GM18861 (cell line): ENCODE data around the gene GPR82.
"Not testable (repeated sequence)": the region's sequence is repeated elsewhere in the genome, so short reads cannot be mapped to it uniquely, and the experiment has no call there.

Source experiments
- ATAC-seq: cut with Tn5 transposase; IDR thresholded peaks from one replicate; pipeline ENCODE4 v1.9.1; 2021; ENCODE audit not compliant: unreplicated experiment

Gene GPR82, protein sequence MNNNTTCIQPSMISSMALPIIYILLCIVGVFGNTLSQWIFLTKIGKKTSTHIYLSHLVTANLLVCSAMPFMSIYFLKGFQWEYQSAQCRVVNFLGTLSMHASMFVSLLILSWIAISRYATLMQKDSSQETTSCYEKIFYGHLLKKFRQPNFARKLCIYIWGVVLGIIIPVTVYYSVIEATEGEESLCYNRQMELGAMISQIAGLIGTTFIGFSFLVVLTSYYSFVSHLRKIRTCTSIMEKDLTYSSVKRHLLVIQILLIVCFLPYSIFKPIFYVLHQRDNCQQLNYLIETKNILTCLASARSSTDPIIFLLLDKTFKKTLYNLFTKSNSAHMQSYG

GRCh38 chrX:41723826-41724225 lies at the start of gene GPR82:
Gene GPR82 (plus strand): TSS chrX:41724181. CDS start chrX:41727027, 2,846 bp downstream.
- no peak for ATAC-seq

DNA sequence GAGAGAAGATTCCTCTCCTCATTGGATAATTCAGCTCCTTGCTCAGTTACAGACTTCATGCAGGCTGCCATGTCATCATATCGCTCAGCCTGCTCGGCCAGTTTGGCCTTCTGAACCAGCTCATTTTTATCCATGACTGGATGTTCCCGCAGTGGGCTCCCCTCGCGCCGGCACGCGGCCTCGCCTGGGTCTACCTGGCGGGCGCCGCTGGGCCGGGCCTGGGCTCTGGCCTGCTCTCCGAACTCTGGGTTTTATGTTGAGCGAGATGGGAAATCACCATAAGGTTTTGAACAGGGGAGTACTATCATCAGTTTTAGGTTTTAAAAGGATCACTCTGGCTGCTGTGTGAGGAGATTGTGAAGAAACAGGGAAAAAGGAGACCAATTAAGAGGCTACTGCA lies 47.6 kb upstream of the GPR82 start:
- ATAC-seq: not testable (repeated sequence)

- ATAC-seq: no peak
These were observed 46.6 kb upstream of the GPR82 start for GRCh38 chrX:41677183-41678060.

GRCh38 chrX:41684138-41684537 lies 39.8 kb upstream of the GPR82 start:
- no peak for ATAC-seq

DNA sequence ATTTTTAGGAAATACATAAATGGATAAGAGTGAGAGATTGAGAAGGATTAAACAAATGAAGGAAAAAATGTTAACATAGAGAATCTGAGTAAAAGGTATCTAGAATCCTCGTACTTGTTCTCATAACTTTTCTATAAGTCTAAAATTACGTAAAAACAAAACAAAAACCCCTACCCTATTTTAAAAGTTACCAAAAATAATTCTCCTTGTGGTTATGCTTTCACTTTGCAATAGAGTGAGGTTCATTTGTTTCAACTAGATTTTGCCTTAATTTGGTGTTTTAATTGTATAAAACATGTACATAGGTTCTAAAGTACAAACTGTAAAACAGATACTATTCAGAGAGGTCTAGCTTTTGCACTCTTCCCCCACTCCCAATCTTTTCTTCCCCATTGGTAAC lies 39.0 kb upstream of the GPR82 start:
- ATAC-seq: no peak

DNA sequence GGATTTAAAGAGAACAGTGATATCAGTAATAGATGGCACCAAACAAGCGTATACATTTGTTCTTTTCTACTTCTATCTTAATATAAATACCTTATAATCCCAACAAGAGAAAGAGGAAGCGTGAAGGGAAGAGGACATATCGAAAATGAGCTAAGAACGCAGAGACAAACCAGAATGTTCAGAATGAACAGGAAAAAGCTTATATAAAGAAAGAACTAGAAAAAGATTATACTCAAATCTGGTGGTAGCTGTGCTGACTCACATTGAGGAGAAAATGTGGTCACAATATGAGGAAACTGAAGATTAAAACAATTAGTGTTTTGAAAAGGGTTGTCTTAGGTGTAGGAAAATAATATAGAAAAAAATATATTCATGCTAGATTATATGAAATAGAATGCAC lies 37.2 kb upstream of the GPR82 start:
- ATAC-seq: peak; percentile 56

GRCh38 chrX:41688156-41688555 lies 35.8 kb upstream of the GPR82 start:
- no peak for ATAC-seq

DNA sequence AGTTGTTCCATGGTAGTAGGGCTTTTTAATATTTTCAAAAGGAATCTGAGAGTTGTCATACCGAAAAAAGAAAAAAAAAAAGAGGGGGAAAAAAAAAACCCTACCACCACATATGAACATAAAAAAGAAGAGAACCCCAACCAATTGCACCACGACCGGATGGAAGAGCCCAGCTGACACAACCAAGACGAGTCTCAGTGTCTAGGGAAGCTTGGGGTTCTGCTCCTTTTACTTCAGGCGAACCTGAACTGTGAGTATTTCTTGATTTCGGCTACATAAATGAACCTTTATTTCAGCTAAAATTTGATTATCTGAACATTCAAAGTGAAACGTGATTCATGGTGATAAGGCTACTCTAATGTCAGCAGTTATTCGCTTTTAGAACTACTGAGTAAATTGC lies 35.1 kb upstream of the GPR82 start, which contains the start of gene GPR34:
Gene GPR34, plus strand, starts transcription at position 139 of the 400 bp plus-strand sequence. CDS start 6,661 bp downstream, outside the sequence.
- no peak for ATAC-seq

- ATAC-seq: no peak
These were observed 34.3 kb upstream of the GPR82 start for GRCh38 chrX:41689711-41690110.

- ATAC-seq: no peak
These were observed 31.7 kb upstream of the GPR82 start for GRCh38 chrX:41692162-41692749.

DNA sequence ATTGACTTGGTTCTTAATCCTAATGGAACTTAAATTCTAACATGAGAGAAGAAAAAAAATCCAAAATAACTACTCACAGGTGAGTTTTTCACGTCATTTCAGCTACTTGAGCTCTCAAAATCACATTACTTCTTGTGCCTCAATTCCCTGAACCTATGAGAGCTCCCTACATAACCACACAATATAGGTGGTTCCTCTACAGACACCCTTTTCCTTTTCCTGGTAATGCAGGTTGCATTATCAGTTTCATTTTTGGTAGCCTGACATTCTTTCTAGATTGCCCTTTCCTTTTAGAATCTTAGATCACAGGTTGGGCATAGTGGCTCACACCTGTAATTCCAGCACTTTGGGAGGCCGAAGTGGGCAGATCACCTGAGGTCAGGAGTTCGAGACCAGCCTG lies 31.0 kb upstream of the GPR82 start:
- ATAC-seq: no peak

DNA sequence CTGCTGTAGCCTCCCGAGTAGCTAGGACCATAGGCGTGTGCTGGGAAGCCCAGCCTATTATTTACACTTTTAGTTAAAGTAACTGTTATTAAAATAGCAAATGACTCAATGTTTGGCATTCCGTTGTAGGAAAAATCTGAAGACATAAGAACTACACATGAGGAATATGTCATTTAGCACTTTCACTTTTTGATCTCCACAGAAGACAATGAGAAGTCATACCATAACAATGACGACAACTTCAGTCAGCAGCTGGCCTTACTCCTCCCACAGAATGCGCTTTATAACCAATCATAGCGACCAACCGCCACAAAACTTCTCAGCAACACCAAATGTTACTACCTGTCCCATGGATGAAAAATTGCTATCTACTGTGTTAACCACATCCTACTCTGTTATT lies 28.6 kb upstream of the GPR82 start:
- ATAC-seq: no peak

DNA sequence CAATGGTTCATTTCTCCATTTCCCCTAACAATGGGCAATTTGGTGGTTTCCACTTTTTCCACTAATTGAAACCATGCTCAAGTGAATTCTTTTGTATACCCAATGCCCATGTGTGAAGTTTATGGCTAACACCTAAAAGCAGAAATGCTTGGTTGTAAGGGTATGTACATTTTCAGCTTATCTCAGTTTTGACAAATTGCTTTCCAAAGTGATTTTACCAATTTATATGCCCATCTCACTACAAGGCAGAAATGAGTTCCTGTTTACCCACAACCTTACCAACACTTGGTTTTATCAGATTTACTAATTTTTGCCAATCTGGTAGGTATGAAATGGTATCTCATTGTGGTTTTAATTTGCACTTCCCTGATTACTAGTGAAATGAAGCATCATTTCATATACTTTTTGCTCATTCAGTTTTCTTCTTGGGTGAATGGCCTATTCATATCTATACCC lies 20.4 kb upstream of the GPR82 start:
- ATAC-seq: no peak

DNA sequence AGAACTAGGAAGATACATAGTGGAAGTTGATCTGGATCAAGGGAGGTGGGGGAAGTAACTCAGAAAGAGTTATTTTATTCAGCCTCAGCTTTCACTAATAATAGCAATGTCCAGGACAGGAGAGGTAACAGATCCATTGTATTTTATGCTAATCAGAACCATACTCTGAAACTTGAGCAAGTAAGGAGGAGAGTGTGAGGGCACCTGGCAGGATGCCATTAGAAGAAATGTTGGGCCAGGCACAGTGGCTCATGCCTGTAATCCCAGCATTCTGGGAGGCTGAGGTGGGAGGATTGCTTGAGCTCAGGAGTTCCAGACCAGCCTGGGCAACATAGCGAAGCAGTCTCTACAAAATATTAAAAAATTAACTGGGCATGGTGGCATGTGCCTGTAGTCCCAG lies 18.9 kb upstream of the GPR82 start:
- no peak for ATAC-seq

- peak; percentile 82 for ATAC-seq
These were observed 18.2 kb upstream of the GPR82 start for GRCh38 chrX:41705680-41706374.

DNA sequence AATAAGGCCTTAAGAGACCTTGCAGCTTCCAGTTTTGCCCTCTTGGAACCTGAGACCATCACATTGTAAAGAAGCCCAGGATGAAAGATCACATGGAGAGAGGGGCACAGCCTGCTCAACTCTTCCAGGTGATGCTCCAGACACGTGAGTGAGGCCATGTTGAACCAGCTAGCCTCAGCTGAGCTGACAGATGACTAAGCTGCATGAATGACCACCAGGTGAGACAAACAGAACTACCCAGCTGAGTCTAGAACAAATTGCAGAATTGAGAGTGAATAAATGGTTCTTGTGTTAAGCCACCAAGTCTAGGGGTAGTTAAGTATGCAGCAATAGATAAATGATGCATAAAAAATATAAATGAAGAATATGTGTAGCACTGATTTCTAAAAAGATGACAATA lies 16.8 kb upstream of the GPR82 start:
- no peak for ATAC-seq

DNA sequence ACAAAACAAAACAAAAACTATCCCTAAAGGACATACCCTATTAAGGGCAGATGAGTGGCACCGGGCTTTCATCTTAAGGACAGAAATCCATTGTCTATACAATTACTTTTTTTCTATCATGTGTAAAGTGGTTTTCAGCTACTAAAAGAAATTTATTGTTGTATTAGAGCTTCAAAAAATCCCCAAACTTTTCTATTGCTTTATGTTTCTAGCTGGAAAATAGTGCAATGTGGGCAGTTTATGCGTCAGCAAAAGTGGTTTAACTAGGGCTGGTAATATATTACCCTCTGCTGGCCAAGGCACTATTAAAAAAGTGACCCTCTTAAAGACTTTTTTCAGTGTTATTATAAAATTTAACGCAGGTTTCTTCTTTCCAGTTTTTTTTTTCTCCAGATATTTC lies 15.5 kb upstream of the GPR82 start:
- no peak for ATAC-seq

GRCh38 chrX:41711021-41711667 lies 12.8 kb upstream of the GPR82 start:
- no peak for ATAC-seq

GRCh38 chrX:41716222-41716621 lies 7.8 kb upstream of the GPR82 start:
- ATAC-seq: no peak

GRCh38 chrX:41716767-41717473 lies 7.1 kb upstream of the GPR82 start:
- no peak for ATAC-seq
